Measurements from ENCODE around the gene PTPRA. TPM values are rescaled to one million over a fixed set of nuclear protein-coding genes. Genes with fewer than 3 reads are reported as not detected.

PTPRA gene
- total and polyA plus RNA-seq, 2 of the 13 experiments (the other 11 are each of a cell fraction or from before 2014, with no cell fraction given): 47.2 to 127 TPM

DNA sequence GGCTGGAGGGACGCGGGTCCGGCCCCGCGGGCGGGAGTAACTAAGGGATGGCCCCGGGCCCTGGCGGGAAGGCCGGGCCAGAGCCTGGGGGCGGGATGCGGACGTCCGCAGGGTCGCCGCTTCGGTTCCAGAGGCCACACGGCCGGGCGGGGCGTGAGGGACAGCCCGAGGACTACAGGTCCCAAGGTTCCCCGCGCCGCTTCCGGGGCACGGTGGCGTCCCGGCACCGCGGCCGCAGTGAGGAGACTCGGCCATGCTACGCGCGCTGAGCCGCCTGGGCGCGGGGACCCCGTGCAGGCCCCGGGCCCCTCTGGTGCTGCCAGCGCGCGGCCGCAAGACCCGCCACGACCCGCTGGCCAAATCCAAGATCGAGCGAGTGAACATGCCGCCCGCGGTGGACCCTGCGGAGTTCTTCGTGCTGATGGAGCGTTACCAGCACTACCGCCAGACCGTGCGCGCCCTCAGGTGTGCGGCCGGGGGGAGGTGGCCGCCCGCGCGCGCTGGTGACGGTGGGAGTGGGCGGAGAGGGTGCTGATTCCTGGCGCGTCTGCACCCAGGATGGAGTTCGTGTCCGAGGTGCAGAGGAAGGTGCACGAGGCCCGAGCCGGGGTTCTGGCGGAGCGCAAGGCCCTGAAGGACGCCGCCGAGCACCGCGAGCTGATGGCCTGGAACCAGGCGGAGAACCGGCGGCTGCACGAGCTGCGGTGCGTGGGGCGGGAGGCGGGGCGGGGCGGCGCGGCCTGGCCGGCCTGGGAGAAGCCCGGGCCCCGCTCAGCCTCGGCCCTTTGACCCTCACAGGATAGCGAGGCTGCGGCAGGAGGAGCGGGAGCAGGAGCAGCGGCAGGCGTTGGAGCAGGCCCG lies 172.8 kb downstream of the PTPRA start, which contains the start of gene MRPS26 (continued):
- TF ChIP-seq ZNF547 (CRISPR knock-in tag; IDR thresholded peaks at IDR 0.05) (peak; percentile 99), ZZZ3 (CRISPR knock-in tag; IDR thresholded peaks at IDR 0.05; ENCODE audit: borderline replicate concordance) (no peak), ELF3 (CRISPR knock-in tag; IDR thresholded peaks at IDR 0.05) (peak; percentile 82), CCDC6 (CRISPR knock-in tag; IDR thresholded peaks at IDR 0.05) (peak; percentile 99), RFX3 (CRISPR knock-in tag; IDR thresholded peaks at IDR 0.05) (0 out of 2 replicates have a peak, but pooled peaks have one; percentile 3), ZNF704 (CRISPR knock-in tag; IDR thresholded peaks at IDR 0.05; ENCODE audit: borderline replicate concordance) (peak; percentile 89; the same call in 1 of the 2 replicates), NRL (CRISPR knock-in tag; IDR thresholded peaks at IDR 0.05; ENCODE audit: borderline replicate concordance) (peak; percentile 65; the same call in 1 of the 2 replicates), ARID2 (CRISPR knock-in tag; IDR thresholded peaks at IDR 0.05; ENCODE audit: borderline replicate concordance) (0 out of 2 replicates have a peak, but pooled peaks have one; percentile 91), YEATS2 (CRISPR knock-in tag; IDR thresholded peaks at IDR 0.05; ENCODE audit: borderline replicate concordance) (peak; percentile 81), ZNF792 (CRISPR knock-in tag; IDR thresholded peaks at IDR 0.05) (peak; percentile 89; the same call in 1 of the 2 replicates), ZNF225 (CRISPR knock-in tag; IDR thresholded peaks at IDR 0.05) (peak; percentile 40), KMT2B (CRISPR knock-in tag; IDR thresholded peaks at IDR 0.05) (peak; percentile 90), ADNP (CRISPR knock-in tag; IDR thresholded peaks at IDR 0.05) (no peak), ZNF766 (CRISPR knock-in tag; IDR thresholded peaks at IDR 0.05; ENCODE audit: borderline replicate concordance) (peak; percentile 91), ZNF615 (CRISPR knock-in tag; IDR thresholded peaks at IDR 0.05; ENCODE audit: borderline replicate concordance) (no peak; the same call in 1 of the 2 replicates), ZFP90 (CRISPR knock-in tag; IDR thresholded peaks at IDR 0.05; ENCODE audit: borderline replicate concordance) (peak; percentile 13; the same call in 1 of the 2 replicates), GLI4 (CRISPR knock-in tag; IDR thresholded peaks at IDR 0.05; ENCODE audit: borderline replicate concordance) (peak; percentile 100), HDAC1 (CRISPR knock-in tag; IDR thresholded peaks at IDR 0.05) (peak; percentile 90), ZFP37 (CRISPR knock-in tag; IDR thresholded peaks at IDR 0.05; ENCODE audit: borderline replicate concordance) (no peak; the same call in 1 of the 2 replicates), SAFB2 (CRISPR knock-in tag; IDR thresholded peaks at IDR 0.05; ENCODE audit: borderline replicate concordance, low read depth) (peak; percentile 99), ZNF510 (CRISPR knock-in tag; IDR thresholded peaks at IDR 0.05; ENCODE audit: low read depth) (no peak; the same call in 1 of the 2 replicates), ZFP41 (CRISPR knock-in tag; IDR thresholded peaks at IDR 0.05; ENCODE audit: borderline replicate concordance) (no peak), ZNF670 (CRISPR knock-in tag; IDR thresholded peaks at IDR 0.05; ENCODE audit: borderline replicate concordance) (peak; percentile 98; the same call in 1 of the 2 replicates), ZNF329 (CRISPR knock-in tag; IDR thresholded peaks at IDR 0.05; ENCODE audit: low read depth) (peak; percentile 80; the same call in 1 of the 2 replicates)
- TF ChIP-seq, protein P1, sequence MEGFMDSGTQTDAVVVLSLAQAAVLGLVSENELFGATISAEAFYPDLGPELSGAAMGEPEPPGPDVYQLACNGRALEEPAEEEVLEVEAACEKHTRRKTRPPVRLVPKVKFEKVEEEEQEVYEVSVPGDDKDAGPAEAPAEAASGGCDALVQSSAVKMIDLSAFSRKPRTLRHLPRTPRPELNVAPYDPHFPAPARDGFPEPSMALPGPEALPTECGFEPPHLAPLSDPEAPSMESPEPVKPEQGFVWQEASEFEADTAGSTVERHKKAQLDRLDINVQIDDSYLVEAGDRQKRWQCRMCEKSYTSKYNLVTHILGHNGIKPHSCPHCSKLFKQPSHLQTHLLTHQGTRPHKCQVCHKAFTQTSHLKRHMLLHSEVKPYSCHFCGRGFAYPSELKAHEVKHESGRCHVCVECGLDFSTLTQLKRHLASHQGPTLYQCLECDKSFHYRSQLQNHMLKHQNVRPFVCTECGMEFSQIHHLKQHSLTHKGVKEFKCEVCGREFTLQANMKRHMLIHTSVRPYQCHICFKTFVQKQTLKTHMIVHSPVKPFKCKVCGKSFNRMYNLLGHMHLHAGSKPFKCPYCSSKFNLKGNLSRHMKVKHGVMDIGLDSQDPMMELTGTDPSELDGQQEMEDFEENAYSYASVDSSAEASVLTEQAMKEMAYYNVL (CRISPR knock-in tag; IDR thresholded peaks at IDR 0.05; ENCODE audit: borderline replicate concordance): peak; percentile 63
